ENCODE measurements around the gene SIAH2. TPM values are rescaled to one million over a fixed set of nuclear protein-coding genes. Genes with fewer than 3 reads are reported as not detected.

The SIAH2 gene
- total and polyA plus RNA-seq, 2 of the 8 experiments (the other 6 are each of a cell fraction or from before 2014, with no cell fraction given), result 23.9 to 34.2 TPM

GRCh38 chr3:150765949-150766720, 3.2 kb upstream of the SIAH2 start:
- POLR2A ChIA-PET (ENCODE audit: partially characterized antibody), result no interaction called here
- TF ChIP-seq CHD1 (IDR thresholded peaks at IDR 0.05; ENCODE audit: low read depth, low read length) (no peak), EP300 (IDR thresholded peaks at IDR 0.05; ENCODE audit: borderline replicate concordance in 1 of 2, low read depth in 2 of 2, low read length in 2 of 2) (no peak), POLR2AphosphoS5 (IDR thresholded peaks at IDR 0.05; ENCODE audit: low read depth, low read length) (no peak), ATF2 (IDR thresholded peaks at IDR 0.05; ENCODE audit: low read length) (no peak), CBX5 (IDR thresholded peaks at IDR 0.05; ENCODE audit: low read depth, low read length) (no peak), TBP (IDR thresholded peaks at IDR 0.05; ENCODE audit: low read depth, low read length) (no peak), BCL11A (IDR thresholded peaks at IDR 0.05; ENCODE audit: low read depth in 2 of 2, low read length in 2 of 2) (no peak), POLR2A (IDR thresholded peaks at IDR 0.05; ENCODE audit: control extremely low read depth in 1 of 2, low read depth in 2 of 2, low read length in 2 of 2) (no peak), TAF1 (IDR thresholded peaks at IDR 0.05; ENCODE audit: low read depth, low read length) (no peak), RNF2 (IDR thresholded peaks at IDR 0.05; ENCODE audit: borderline replicate concordance, low read depth, low read length, missing control alignments, poor library complexity, severe bottlenecking) (no peak)
- no peaks in the 10 kb centered on the region for H4K20me1 ChIP-seq (replicated peaks in 1 of 2; ENCODE audit: control insufficient read depth in 1 of 2, insufficient read depth in 2 of 2, low read length in 2 of 2)
- H3K56ac ChIP-seq (replicated peaks; ENCODE audit: insufficient read length, low read depth, low read length), result no peak overlapping the region
- FAIRE-seq, result no peak
- H3K9me3 ChIP-seq (ENCODE audit: insufficient read depth in 2 of 2, low read depth in 1 of 2, low read length in 1 of 2), result no peaks in the 10 kb centered on the region
- DNase-seq (ENCODE audit: low read depth in 1 of 2, low spot score in 2 of 2), result no peak
- H3K4me3 ChIP-seq (ENCODE audit: extremely low read depth in 1 of 4, insufficient read depth in 2 of 4, low read depth in 3 of 4, low read length in 4 of 4), result no peak overlapping the region
- no peak overlapping the region for H2BK15ac ChIP-seq (ENCODE audit: low read length)
- H3K18ac ChIP-seq (ENCODE audit: extremely low read depth, low read length), result peak overlapping the region; percentile 22; the same call in 1 of the 2 replicates
- H3K4ac ChIP-seq (replicated peaks; ENCODE audit: insufficient read length, low read depth, low read length), result no peak overlapping the region
- 0 out of 4 replicates have a peak overlapping the region, but pooled peaks of 1 of the 2 experiments have one; percentile 10 for H3K4me2 ChIP-seq (ENCODE audit: insufficient read depth in 1 of 2, low read depth in 2 of 2, low read length in 2 of 2)
- H3K9ac ChIP-seq (replicated peaks in 1 of 4; ENCODE audit: extremely low read depth in 1 of 4, low read depth in 3 of 4, low read length in 3 of 4), result no peak overlapping the region
- H3K79me1 ChIP-seq (ENCODE audit: low read depth, low read length), result no peaks in the 10 kb centered on the region
- no peak overlapping the region for H2AFZ ChIP-seq (ENCODE audit: low read length)
- no peaks in the 10 kb centered on the region for H3K36me3 ChIP-seq (ENCODE audit: control insufficient read depth in 2 of 4, insufficient read depth in 4 of 4, low read length in 3 of 4)
- no peak overlapping the region for H2BK12ac ChIP-seq (ENCODE audit: low read depth, low read length)
- H3K23ac ChIP-seq (ENCODE audit: insufficient read length), result no peak overlapping the region
- CTCF ChIA-PET (ENCODE audit: partially characterized antibody), result interaction anchor here (0.6 to 3.4 kb wide), 9 partner anchors 10 to 99 kb away, joined by 3 to 11 read pairs (median 3); no protein-coding TSS in a partner anchor
- no peak overlapping the region for H4K8ac ChIP-seq (ENCODE audit: extremely low read depth, insufficient read depth, low read length)
- H4K91ac ChIP-seq (replicated peaks; ENCODE audit: insufficient read length, low read length), result no peak overlapping the region
- H2BK120ac ChIP-seq (replicated peaks; ENCODE audit: low read depth, low read length), result no peak overlapping the region
- peaks cover 5 to 10% (median 6%) of the 10 kb centered on the region in 4 experiments; a peak in 5 of 7 replicates for H3K4me1 ChIP-seq (replicated peaks in 1 of 4; ENCODE audit: control insufficient read depth in 3 of 4, insufficient read depth in 4 of 4, low read length in 3 of 4)
- no peak overlapping the region for H2BK20ac ChIP-seq (ENCODE audit: low read length)
- no peak overlapping the region for H2AK5ac ChIP-seq (ENCODE audit: low read depth, low read length)
- no peak overlapping the region for H3K27ac ChIP-seq (ENCODE audit: low read depth, low read length)
- peaks cover 0 to under 1% of the 10 kb centered on the region in 2 experiments; a peak in 1 of 4 replicates for H3K79me2 ChIP-seq (ENCODE audit: control insufficient read depth in 1 of 2, insufficient read depth in 2 of 2, low read length in 2 of 2)
- peaks cover 9% of the 10 kb centered on the region for H3K23me2 ChIP-seq (ENCODE audit: low read depth, low read length)
- no peak overlapping the region for H2BK5ac ChIP-seq (ENCODE audit: low read depth, low read length)
- H3K27me3 ChIP-seq (replicated peaks in 1 of 4; ENCODE audit: control insufficient read depth in 3 of 4, extremely low read depth in 1 of 4, insufficient read depth in 3 of 4, low read length in 3 of 4), result peaks cover 0 to 7% (median 3%) of the 10 kb centered on the region in 4 experiments; a peak in 4 of 7 replicates
- WGBS, 2 experiments (ENCODE audit: extremely low coverage in 1 of 2, insufficient coverage in 1 of 2, insufficient read length in 1 of 2, insufficient replicate concordance in 2 of 2, low coverage in 1 of 2, low lambda C conversion rate in 2 of 2, missing lambda C conversion rate in 1 of 2), result 74% methylated on average over 8 of the region's 8 CpGs; no CpG with 5 or more reads in 1 of the 2 experiments
- no peak overlapping the region for H3K14ac ChIP-seq (ENCODE audit: insufficient read length)
- no peak overlapping the region for H4K5ac ChIP-seq (ENCODE audit: insufficient read length, low read depth, low read length)
